IPS DF 4.7 (cell line): ENCODE data around the gene IQSEC1.

ENCODE experiments used
- DNase-seq: peaks from one replicate; pipeline ENCODE4 v3.0.0-alpha.2; 2013; ENCODE audit warnings: low spot score; ENCODE audit errors: extremely low read depth

IQSEC1 gene

GRCh38 chr3:12969486-12969885 lies 103.7 kb downstream of the IQSEC1 start:
- DNase-seq = no peak

GRCh38 chr3:12968541-12968940 lies 104.7 kb downstream of the IQSEC1 start:
- DNase-seq = no peak

DNA sequence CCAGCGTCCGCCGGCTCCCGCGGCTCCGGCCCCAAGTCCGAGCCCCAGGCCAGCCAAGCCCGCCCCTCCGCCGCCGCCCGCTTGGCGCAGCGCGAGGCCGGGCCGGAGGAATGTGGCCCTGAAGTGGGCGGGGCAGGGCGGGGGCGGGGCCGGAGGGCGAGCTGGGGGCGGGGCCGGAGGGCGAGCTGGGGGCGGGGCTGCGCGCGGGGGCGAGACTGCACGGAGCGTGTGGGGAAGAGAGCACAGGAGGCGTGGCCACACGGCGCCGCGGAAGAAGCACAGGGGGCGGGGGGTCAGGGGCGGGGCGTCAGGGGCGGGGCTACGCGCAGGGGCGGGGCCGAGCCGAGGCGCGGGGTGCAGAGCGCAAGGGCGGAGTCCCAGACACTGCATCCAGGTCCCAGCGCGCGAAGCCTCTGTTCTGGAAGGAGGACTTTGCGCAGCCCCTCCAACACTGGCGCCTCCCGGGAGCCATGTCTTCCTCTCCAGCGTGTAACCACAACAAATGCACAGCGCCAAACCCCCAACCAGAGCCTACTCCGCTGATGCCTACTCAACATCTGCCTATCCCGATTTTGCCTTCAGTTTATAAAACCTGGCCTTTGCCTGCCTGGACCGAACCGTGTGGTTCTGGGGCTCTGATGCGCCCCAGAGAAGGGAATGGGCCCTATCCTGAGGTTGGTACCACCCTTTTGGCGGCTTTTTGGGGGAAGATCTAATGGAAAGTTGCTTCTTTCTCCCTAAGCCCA lies 105.5 kb downstream of the IQSEC1 start:
- DNase-seq = peak; percentile 36

DNA sequence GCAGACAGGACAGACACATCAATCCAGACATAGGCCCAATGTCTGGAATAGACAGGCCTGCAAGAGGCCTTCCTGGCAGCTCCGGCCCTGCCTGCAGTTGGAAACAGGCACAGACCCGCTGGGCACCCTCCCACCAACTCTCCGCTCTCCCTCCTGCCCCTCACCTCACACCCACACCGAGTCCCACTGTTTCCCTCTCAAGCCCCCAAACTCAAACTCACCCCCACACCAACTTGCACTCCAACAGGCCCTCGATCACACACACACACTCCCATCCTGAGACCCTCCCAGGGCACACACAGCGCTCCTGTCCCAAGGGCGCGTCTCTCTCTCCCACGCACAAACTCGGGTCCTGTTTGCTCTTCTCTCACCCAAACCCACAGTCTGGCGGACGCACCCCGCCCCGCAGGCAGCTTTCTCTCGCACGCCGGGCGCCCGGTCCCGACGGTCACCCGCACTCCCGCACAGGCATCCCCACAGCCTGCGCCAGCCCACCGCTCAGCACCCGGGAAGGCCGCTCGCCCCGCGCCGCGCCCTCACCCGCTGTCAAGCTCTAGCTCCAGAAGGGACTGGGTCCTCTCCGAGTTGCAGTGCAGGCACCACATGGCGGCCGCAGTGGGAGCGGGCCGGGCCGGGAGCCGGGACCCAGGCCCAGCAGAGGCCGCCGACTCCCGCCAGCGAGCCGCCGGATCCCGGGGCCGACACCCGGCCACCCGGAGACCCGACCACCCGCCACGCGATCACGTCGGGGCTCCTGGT lies 106.2 kb downstream of the IQSEC1 start:
- no peak for DNase-seq

- no peak for DNase-seq
These were observed 107.0 kb downstream of the IQSEC1 start for GRCh38 chr3:12965999-12966846.

DNA sequence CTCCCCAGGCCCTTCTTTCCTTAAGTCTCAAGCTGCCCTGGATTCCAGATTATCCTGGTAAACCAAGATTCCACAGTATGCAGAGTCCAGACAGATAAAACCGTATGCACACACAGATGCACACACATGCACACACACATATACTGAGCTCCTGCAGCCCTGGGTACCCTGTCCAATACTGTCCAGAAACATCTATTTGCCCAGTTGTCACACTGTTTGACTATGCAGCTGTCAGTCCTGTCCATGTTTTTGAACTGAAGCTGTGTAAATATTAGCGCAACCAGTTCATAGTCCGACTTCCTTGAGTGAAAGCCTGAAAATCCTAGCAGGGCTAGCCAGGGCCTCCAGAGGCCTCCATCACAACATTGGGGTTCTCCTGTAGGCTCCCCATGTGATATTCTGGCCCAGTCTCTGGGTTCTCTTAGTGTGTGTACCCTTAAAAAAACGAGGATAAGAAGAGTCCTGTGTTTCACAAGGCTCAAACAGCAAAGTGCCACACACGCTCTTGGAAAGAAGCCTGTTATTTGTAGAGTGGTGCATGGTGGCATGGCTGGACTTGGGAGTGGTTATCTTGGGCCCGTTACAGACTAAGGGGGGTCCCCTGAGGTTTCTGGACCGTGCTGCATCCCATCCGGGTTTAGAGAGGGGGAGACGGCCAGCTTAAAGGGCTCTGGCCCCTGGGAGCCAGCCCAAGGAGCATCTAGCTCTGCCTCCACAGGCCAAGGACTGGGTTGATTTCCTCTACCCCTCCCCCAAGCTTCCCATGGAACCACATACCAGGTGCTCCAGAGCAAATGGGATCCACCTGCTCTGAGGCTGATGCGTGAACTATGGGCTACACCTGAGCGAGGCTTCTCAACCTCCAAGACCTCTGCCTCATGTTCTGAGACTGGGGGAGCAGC lies 108.3 kb downstream of the IQSEC1 start:
- no peak for DNase-seq

DNA sequence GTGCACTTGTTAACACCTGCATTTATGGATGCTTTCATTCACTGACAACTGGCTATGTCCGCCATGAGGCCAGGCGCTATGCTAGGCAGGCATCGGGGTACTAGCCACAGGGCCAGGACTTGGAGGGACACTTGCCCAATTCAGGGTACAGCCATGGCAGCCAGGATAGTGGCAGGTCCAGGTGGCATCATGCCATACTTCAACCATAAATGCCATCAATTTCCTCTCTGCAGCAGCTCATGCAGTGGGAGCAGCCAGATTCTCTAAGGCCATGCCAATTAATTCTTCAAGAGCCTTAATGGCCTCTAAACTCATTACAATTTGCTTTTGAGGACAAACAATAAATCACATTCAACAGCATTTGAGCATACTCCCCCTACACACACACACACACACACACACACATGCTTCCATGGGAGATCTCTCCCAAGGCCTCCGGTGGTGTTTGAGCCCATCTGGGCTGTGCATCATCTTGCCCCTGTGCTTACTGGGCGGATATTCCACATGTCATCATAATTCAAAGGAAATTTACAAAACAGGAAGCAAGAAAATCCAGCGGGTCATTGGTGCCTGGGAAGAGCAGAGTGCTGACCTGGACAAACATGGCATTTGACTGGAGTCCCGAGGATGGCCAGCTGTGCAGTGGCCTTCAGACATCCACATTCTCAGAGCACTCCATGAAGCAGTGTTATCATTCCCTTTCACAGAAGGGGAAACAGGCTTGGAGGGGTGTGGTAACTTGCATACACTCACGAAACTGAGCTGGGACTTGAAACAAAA lies 109.1 kb downstream of the IQSEC1 start:
- no peak for DNase-seq

GRCh38 chr3:12963231-12963896 lies 109.9 kb downstream of the IQSEC1 start:
- DNase-seq = no peak

DNA sequence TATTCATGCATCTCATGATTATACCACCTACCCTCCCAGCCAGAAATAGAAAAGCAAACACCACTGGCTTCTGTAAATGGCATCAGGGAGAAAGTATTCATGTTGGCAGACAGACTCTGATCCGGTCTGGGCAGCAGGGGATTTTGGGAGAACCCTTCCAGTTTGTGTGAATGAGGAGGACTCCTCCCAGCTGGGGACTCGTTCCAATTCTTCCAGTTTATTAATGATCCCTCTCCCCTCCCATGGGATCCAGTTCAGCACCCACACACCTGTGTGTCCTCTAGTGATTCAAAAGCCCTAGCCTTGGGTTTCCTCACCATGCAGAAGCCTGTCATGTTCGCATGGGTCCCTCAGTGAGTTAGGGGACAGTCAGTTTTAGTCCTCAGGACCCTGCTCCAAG lies 110.9 kb downstream of the IQSEC1 start:
- no peak for DNase-seq

DNA sequence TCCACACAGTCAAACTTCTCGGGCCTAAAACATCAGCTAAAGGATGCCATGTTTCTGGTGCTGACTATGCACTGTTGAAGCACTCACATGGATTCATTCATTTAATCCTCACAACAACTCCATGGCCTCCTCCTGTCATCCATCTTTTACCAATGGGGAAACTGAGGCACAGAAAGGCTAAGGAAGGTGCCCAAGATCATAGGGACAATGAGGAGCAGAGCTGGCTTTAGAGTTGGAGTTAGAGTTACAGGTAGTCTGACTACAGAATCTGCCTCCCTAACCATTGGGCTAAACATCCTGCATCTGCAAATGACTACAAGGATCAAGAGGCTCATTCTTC lies 111.6 kb downstream of the IQSEC1 start:
- DNase-seq = no peak

- DNase-seq = no peak
These were observed 112.1 kb downstream of the IQSEC1 start for GRCh38 chr3:12961007-12961696.

GRCh38 chr3:12960497-12960896 lies 112.7 kb downstream of the IQSEC1 start:
- DNase-seq = no peak

- DNase-seq = no peak
These were observed 113.3 kb downstream of the IQSEC1 start for GRCh38 chr3:12959838-12960378.

GRCh38 chr3:12959410-12959809 lies 113.8 kb downstream of the IQSEC1 start:
- DNase-seq = no peak

DNA sequence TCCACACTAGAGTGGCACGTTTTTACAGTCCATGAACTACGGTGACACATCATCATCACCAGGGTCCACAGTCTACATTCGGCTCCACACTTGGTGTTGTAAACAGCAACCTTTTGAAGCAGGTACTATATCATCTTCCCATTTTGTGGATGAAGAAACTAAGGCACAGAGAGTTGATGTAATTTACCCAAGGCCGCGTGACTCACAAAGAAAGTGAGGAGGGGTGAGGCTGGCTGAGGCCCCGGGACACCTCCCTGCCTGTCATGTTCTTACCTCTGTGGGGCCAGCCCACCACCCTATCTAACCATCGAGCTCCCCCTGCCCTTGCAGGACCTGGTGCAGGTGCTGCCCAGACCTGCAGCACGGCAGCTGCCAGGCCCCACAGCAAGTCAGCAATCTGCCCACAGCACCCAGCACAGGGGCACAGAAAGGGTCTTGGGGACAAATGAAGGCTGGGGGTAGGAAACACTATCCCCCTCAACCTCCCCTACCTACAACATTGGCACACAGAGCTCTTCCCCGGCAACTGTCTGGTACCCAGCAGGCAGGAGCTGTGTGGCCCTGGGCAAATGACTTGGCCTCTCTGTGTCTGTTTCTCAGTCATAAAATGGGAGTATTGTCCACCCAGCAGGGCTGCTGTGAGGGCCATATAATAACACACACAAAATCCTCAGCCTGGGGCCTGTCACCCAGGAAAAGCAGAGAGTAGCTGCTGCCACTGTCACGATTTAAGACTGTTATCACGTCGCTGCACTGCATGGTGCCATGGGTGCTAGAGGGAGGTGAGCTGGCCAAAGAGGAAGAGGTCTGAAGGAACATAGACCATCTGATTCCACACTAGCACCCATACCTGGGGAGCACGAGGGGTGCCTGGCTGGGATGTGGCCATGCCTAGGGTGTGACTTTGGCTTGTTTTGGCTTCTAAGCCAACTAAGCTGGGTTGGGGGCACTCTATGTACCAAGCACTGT lies 115.1 kb downstream of the IQSEC1 start:
- DNase-seq = no peak

GRCh38 chr3:12957339-12957738 lies 115.9 kb downstream of the IQSEC1 start:
- DNase-seq = no peak

DNA sequence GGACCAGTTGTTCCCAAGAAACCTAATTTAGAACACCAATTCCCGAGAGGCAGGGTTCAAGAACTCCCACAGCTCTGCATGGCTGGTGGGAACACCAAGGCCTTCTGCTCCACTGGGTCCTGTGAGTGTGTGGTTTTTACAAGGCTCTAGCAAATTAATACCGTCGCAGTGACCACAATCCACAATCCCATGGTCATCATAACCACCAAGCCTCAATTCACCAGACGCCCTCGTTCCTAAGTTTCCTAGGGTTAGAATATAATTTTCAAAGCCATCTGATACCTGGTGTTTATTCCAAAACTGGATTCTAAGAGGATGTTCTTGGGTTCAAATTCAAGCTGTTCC lies 116.9 kb downstream of the IQSEC1 start:
- DNase-seq = no peak
